HG03175 (cell line): ENCODE results near the gene SLC25A42.

Source experiments
- ATAC-seq: cut with Tn5 transposase; IDR thresholded peaks from one replicate; pipeline ENCODE4 v1.9.1; 2021; ENCODE audit warnings: mild to moderate bottlenecking, moderate library complexity; ENCODE audit not compliant: unreplicated experiment

The SLC25A42 gene

DNA sequence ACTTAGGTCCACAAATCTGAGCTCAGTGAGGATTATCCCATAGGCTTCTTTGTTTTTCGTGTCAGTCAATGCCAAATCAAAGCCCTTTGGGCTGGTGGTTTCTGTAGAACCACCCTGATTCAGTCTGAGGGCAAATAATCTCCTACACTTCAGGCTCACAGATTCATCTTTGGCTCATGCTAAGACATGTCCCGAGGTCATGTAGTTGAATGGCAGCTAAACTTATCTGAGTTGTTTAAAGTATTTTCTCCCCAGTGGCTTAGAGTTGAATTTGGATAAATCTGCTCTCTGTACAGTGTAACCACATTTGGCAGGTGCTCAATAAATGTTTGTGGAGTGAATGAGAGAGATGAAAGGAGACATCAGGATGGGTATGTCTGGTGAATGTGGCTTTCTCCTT, 13.1 kb upstream of the SLC25A42 start:
- no peak for ATAC-seq

DNA sequence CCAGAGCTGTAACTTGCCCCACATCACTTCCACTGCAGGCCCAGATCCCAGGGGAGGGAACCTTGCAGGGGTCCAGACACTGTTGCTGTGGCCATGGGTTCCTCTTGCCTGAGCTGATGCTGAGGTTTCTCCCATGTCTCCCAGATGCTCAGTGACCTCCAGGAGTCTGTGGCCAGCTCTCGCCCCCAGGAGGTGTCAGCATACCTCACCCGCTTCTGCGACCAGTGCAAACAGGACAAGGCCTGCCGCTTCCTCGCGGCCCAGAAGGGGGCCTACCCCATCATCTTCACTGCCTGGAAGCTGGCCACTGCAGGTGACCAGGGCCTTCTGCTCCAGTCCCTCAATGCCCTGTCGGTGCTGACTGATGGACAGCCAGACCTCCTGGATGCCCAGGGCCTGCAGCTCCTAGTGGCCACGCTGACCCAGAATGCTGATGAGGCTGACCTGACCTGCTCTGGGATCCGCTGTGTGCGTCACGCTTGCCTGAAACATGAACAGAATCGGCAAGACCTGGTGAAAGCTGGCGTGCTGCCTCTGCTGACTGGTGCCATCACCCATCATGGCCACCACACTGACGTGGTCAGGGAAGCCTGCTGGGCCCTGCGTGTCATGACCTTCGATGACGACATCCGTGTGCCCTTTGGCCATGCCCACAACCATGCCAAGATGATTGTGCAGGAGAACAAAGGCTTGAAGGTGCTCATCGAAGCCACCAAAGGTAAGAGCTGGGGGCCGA, 12.1 kb upstream of the SLC25A42 start:
- ATAC-seq: no peak

DNA sequence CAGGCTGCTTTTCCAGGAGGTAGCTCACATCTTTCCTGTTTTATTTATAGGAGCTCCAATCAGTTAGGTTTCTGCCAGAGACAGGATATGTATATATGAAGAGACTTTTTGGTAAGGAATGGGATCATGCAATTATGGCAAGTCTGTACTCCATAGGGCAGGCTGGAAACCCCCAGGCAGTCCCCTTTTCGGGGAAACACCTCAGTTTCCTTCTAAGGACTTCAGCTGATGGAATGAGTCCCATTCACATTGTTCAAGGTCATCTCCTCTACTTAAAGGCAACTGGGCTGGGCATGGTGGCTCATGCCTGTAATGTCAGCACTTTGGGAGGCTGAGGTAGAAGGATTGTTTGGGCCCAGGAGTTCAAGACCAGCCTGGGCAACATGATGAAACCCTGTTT, 10.9 kb upstream of the SLC25A42 start:
- ATAC-seq: no peak

DNA sequence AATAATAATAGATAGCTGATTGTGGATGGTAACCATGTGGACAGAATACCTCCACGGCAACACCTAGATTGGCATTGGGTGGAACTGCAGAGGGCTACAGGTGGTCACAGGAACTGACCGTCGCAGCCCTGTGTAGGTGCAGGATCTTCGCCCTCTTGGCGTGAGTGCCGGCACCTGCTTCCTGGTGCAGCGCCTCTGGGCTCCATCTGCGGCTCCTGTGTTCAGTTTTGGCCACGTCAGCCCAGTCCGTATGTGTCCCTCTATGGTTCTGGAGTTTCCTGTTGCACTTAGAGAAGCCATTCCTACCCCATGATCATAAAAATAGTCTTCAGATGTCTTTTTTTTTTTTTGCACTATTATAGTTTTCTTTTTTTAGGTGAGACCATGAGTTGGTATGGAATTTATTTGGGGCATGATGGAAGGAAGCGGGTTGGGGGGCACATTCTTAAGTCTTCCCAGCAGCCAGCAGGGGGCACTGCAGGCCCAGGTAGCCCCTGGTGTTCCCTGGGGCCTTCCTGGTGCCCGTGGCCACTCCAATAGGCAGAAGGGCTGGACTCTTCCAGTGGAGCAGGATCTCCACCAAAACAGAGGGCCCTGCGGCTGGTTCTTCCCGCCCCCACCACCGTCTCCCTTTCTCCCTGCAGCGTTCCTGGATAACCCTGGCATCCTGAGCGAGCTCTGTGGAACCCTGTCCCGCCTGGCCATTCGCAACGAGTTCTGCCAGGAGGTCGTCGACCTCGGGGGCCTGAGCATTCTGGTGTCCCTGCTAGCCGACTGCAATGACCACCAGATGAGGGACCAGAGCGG, 10.1 kb upstream of the SLC25A42 start:
- ATAC-seq: no peak

DNA sequence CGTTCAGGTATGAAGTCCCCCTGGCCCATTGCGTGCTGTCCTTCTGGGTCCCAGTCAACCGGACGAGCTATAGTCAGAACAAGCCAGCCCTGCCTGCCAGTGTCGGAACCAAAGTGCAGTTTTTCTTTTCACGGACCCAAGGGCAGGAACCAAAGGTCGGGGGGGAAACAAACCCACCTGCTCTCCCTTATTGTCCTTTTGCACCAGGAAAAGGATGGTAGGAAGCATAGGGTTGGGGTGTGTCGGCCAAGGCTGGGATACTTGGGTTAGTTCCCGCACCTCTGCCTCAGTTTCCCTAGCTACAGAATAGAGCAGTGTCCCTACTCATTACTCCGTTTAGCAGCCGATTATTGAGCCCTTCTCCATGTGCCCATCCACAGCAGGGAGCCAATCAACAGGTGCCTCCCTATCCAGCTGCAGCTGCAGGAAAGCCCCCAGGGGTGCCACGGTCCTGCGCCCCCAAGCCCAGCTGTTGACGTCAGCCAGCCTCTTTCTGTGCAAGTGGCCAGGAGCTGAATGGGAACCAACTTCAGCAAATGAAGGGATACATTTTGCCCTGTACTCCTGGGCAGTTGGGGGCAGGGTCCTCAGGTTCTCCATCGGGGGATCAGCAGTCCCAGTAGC, 9.4 kb upstream of the SLC25A42 start:
- no peak for ATAC-seq

DNA sequence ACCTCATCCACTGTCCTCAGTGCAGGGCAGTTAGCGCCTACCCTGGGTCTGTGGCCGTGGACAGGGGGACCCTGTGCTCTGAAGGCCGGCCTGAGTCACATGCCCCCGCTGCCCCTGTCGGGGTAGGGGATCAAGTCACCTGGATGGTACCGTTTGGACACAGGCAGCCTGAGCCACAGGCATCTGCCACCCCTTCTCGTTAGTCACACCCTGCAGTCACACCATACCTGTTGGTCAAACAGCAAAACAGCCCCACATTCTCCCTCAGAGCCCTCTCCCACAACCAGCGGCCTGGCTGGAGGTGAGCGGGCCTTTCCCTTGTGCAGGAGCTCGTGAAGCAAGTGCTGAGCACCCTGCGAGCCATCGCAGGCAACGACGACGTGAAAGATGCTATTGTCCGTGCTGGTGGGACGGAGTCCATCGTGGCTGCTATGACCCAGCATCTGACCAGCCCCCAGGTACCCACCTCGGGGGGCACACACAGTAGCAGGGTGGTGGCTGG, 8.8 kb upstream of the SLC25A42 start:
- ATAC-seq: no peak

DNA sequence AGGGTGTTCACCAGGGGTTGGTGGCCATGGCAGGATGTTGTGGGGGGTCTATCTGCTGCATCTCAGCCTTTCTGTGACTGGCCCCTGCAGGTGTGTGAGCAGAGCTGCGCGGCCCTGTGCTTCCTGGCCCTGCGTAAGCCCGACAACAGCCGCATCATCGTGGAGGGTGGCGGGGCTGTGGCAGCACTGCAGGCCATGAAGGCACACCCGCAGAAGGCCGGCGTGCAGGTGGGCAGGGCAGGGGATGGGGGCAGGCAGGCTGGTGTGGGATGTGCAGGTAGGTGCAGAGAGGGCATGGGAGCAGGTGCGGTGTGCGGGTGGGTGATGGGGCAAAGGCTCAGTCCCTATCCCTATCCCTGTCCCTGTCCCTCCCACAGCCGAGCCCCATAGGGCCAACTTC, 8.1 kb upstream of the SLC25A42 start:
- ATAC-seq: no peak

DNA sequence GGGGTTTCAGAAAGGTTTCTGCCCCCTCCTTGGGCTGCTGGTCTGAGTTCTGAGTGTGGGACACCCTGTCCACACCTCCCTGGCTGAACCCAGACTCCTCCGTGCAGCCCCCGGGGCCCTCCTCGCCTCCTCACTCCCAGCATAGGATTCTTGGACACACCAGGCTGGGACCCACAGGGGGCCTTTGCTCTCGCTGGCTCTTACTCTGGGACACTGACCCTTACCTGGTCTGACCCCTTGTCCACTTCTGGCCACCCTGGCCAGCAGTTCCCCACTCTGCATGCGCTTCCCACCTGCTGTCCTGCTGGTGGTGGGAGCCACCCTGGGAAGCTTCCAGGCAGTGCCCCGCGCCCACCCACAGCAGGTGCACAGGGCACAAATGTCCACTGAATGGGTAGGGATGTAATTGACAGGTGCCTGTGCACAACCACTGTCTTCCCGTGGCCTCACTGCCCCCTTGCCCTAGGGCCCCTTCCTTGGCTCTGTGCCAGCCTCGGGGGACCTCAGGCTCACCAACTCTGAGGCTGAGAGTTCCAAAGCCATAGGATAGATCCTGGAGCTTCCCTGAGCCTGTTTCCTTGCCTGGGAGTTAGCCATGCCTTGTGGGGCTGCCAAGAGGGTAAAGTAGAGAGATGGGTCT, 7.0 kb upstream of the SLC25A42 start:
- no peak for ATAC-seq

DNA sequence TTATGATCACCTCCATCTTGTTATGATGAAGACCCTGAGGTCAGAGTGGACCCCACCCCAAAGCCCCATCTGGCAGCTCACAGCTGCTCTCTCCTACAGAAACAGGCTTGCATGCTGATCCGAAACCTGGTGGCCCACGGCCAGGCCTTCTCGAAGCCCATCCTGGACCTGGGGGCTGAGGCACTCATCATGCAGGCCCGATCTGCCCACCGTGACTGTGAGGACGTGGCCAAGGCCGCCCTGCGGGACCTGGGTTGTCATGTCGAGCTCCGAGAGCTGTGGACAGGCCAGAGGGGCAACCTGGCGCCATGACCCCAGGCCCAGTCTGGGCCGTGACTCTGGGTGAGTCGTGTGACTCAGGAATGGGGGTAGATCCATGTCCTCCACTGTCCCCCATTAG, 6.5 kb upstream of the SLC25A42 start:
- no peak for ATAC-seq

DNA sequence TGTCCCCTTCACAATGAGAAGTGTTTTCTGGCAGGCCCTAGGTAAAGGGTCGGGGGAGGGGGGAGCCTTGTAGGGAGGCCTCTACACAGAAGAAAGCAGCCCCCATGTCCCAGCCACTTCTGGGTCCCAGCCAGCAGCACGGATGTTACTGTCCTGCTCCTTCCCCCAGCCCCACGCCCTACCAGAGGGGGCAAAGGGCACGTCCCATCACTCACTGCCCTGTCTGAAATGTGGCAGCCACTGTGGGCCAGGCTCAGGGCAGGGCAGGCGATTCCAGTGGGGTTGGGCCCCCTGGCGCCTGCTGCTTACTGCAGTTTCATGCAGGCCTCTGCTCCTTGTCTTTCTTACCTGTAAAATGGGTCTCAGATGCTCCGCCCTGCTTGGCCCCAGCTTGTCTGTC, 6.1 kb upstream of the SLC25A42 start:
- no peak for ATAC-seq

DNA sequence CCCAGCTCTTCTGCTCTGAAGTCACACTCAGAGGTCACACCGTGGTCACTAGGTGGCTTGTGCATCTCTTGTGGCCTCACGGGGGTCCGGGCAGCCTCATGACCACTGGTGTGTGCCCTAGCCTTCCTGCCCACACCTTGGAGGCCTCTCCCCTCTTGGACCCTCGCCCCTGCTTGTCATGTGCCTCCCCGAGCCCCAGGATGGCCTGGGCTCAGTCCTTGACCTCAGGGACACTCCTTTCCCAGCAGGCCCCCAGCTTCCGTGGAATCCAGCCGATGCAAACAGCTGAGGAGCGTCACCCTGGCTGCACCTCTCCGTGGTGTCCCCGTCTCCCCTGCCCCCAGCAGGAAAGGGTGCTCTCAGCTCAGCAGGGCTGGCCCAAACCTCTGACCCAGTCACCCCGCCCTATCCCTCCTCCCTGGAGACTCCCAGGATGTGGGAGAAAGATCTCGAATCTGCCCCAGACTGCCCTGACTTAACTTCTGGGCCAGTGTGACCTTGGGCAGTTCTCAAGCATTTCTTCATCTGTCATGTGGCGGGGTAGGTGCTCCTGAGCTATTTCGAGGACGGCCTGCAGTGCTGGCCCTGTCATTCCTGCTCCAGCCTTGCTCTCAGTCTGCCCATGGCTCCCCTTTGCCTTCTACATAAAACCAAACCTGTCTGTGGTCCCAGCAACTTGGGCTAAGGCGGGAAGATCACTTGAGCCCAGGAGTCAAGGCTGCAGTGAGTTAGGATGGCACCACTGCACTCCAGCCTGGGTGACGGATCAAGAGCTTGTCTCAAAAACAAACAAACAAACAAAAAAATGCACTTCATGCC, 4.6 kb upstream of the SLC25A42 start:
- no peak for ATAC-seq

DNA sequence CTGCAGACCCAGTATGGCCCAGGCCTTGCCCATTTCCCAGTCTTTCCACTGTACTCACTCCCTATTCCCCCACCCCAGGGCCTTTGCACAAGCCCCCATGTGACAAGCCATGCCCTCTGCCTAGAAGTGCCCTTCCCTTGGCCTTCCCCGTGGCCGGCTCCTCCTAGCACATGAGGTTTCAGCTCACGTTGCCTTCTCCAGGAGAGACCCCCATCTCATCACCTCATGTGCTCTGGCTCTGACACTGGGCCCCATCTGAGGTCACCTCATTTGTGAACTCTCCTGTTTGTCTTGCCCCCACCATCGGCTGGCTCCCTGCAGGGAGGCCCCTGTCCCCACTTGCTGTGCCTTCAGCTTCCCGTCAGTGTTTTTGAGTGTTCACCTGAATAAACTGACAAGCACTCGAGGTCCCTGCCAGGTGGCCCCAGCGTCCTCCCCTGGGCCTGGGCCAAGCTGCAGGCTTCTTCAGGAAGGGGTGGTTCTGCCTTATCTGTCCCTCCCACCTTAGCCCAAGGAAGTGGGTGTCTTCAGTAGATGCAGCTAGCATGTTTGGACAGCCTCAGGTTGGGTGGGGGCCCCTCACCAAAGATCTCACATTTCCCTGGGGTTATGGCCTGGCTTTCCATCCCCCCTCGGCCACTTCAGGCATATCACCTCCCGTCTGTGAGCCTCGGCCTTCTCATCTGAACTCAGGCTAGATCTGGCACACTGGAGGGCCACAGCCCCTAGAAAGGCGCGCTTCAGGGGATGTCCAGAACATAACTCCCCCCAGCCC, 3.8 kb upstream of the SLC25A42 start:
- no peak for ATAC-seq

DNA sequence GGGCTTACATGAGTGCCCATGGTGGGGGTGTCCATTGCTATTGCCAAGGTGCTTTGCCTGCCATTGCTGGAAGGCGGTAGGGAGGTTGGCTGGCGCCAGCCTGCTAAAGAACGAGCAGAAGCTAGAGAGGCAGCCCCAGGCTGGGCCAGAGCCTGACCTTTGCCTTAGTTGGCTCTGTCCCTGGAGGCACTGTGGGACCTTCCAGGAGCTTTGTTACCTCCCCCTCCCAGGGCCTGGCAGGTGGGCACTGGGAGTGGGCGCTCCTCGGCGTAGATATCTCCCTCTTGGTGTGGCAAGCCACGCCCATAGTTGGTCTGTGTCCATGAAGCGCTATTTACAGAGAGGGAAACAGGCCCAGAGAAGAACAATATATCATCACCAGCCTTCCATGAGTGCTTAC, 2.3 kb upstream of the SLC25A42 start:
- no peak for ATAC-seq

DNA sequence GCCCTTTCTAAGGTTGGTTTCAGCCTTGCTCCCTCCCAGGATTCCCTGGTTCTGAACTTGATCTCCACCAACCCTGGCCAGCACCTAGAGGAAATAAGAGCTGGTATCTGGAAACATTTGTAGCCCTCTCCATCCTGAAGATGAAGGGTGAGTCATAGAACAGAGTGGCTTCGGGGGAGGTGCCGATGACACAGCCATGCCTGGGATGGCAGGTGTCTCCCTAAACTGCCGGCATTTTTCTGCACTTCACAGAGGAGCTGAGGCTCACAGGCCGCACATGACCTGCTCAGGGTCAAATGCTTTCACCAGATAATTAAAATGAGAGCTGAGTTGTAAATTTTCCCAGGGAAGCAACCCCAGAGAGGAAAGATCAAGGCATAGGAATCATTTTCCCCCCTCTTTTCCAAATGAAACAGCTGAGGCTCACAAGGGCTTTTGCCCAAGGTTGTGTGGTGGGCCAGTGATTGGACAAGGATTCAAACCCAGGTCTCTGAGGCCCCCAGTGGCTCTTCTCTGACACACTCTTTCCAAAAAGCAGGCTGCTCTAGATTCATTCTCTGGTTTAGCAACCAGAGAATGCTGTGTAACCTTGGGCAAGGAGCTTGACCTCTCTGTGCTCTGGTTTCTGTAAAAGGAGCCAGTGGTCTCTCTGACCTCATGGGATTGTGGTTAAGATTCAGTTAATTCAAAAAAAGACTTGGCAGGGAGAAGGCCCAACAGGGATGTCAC, 1.2 kb upstream of the SLC25A42 start:
- no peak for ATAC-seq

DNA sequence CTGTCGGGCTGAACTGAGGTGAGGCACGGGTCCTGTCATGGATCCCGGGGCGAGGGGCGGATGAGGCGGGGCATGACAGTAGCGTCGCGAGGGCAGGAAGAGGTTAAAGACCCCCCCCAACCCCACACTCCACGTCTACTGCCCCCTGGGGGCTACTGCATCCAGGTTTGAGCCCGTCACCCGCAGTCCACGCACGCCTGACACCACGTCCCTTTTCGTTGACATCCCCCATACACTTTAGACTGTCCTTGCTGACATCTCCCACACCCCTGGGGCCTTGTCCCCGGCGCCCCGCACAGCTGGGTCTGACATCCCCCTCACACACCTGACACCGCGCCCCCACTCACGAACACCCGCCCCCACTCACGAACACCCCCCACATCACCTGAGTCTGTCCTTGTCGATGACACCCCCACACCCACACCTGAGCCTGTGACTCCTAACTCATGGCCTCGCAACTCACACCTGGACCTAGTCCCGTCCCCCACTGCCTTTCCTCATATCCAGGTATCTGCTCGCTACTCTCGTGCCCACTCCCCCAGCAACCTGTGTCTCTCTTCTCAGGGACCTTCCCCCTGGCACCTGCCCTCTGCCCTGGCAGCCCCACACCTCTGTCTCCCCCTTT, 416 bp downstream of the SLC25A42 start:
- ATAC-seq: peak; percentile 13

DNA sequence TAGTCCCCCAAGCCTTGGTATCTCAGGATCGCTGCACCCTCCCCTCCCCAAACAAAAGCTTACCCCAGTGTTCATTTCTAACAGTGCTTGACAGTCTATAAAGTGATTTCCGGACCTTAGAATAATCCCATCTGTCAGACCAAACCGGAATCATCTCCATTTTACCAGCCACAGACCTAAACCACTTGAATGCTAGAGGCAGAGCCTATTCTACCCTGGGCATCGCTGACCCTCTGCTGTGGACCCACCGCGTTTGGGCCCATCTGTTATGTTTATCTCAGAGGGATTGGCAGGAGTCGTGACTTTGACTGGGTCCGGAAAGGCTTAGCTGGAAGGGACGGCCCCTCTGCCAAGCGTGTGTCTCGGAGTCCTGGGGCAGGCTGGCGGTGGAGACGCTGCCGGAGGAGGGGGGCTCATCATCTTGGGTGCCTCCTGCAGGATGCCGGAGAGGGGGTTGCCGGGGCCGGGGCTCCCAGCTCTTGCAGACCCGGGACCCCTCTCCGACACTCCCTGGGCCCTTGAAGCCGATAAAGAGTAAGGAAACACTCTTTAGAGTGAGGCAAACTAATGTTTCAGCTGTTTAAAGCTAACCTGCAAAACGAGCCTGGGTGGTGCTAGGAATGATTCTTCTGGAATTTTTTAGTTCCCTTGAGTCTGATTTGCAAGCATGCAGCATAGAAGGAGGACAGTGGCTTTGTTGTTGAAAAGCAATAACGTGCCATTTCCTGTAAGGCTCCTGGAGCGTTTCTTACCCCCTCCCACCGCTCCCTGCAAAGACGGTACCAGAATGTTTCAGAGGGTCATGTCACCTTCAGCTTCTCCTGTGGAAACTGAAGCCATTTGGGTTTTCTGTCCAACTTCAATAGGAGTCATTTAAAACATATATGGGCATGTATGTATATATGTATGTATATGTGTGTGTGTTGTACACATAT, 1.3 kb downstream of the SLC25A42 start:
- no peak for ATAC-seq

DNA sequence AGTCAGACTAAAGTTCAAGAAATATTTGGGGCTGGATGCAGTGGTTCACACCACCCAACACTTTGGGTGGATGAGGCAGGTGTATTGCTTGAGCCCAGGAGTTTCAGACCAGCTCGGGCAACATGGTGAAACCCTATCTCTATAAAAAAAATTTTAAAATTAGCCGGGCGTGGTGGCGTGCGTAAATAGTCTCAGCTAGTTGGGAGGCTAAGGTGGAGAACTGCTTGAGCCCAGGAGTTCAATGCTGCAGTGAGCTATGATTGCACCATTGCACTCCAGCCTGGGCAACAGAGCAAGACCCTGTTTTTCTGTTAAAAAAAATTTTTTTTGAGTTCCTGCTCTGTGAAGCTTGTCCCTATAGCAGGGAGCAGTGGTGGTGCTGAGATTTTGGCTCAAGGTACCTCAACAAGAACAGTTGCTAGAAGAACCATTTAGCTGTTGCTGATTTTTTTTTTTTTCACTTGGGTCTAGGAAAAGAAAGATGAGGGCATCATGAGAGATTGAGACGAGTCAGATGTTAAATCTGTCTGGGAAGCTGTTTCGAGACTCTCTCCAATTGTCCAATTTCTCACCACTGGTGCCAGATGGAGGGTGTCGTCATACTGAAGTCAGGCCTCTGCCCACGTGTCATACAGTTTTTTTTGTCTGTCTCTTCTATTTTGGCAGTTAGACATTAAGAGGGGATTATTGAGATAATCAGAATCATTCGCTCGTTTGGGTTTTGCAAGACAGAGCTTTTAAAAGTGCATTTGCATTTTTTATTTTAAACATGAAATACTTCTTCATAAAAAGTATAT, 3.7 kb downstream of the SLC25A42 start:
- ATAC-seq: no peak
